Adrenal gland (tissue), 12 donors: ENCODE measurements around the gene CCNH. TPM values are rescaled to one million over a fixed set of nuclear protein-coding genes. Genes with fewer than 3 reads are reported as not detected.

Experiments
- DNase-seq, 7 donors: peaks; one replicate each; pipeline ENCODE4 v3.0.0-alpha.2; 2019 to 2020
- H3K27ac ChIP-seq, 5 donors: fragments of 200-600 bp; sonication (generic) in 4 of 5; 1 replicate in 3 of 5; 2 replicates in 2 of 5; pipeline versions ENCODE4 v1.5.1 to v1.8.0; 2016 to 2020; ENCODE audit warnings: mild to moderate bottlenecking in 1 of 5
- H3K27me3 ChIP-seq: fragments of 200-600 bp; 2 replicates; pipeline ENCODE4 v1.8.0; 2021
- H3K36me3 ChIP-seq, 2 donors: fragments of 200-600 bp; replicated peaks in 1 of 2; 1 replicate in 1 of 2; 2 replicates in 1 of 2; pipeline versions ENCODE4 v1.5.1 to v1.8.0; 2018 to 2022
- H3K4me1 ChIP-seq, 2 donors: fragments of 200-600 bp; replicated peaks in 1 of 2; 1 replicate in 1 of 2; 2 replicates in 1 of 2; pipeline versions ENCODE4 v1.5.1 to v1.8.0; 2018 to 2021
- H3K4me3 ChIP-seq, 4 donors: fragments of 200-600 bp; sonication (generic) in 3 of 4; one replicate each; pipeline ENCODE4 v1.5.1; 2016 to 2018
- H3K9me3 ChIP-seq, 3 donors: fragments of 200-600 bp; sonication (generic) in 1 of 3; replicated peaks in 1 of 3; 1 replicate in 2 of 3; 2 replicates in 1 of 3; pipeline versions ENCODE4 v1.5.1 to v1.8.0; 2016 to 2021
- CTCF ChIP-seq, 6 experiments: fragments of 450-650 bp in 4 of 6; fragments of 200-600 bp in 2 of 6; sonication (generic) in 1 of 6; IDR thresholded peaks; 1 replicate in 5 of 6; 2 replicates in 1 of 6; pipeline versions ENCODE4 v1.5.1 to v1.8.0; 2016 to 2021; ENCODE audit warnings: antibody characterized with exemption in 6 of 6, mild to moderate bottlenecking in 2 of 6, moderate library complexity in 1 of 6
- POLR2A ChIP-seq, 2 donors: fragments of 450-650 bp; IDR thresholded peaks; one replicate each; pipeline ENCODE4 v1.6.1; 2017; ENCODE audit warnings: antibody characterized with exemption in 2 of 2, mild to moderate bottlenecking in 2 of 2, moderate library complexity in 1 of 2
- WGBS, 4 donors: extraction: QIAGEN DNeasy Blood & Tissue Kit in 2 of 4; methylation state at CpG; one replicate each; pipeline versions ENCODE4 v1.1.5 to v1.1.7; 2013 to 2017; 5-methylcytosine and 5-hydroxymethylcytosine counted together
- intact Hi-C, 2 donors: fragments of 100-400 bp; cut with DNase I; formaldehyde crosslinking; loops; one replicate each; pipeline versions ENCODE4 v1.14.1 to v1.15.0; 2022 to 2023
- polyA plus RNA-seq, 3 donors: library from polyadenylated mRNA; stranded (reverse); fragments of 200-250 nt in 2 of 3; fragments of 350-450 nt in 1 of 3; fragmentation: Illumina TruSeq in 1 of 3; extraction: RNeasy Lipid Tissue Mini Kit (QIAGEN cat#74804) in 1 of 3; gene quantifications; one replicate each; pipeline ENCODE4 v1.2.3, GENCODE V29; 2013 to 2014
- total RNA-seq, 9 donors: library from RNA; depleted of rRNA in 4 of 9; stranded (reverse); fragments of >200 nt in 4 of 9; fragments of 120-200 nt in 1 of 9; fragmentation: NEBNext Ultra II Directional in 1 of 9; extraction: Animal tissue kit (Norgen Biotek cat#: 25700) in 1 of 9; gene quantifications; one replicate each; pipeline versions ENCODE4 v1.1.0 to v1.2.4, GENCODE V29; 2013 to 2023
- donor health status: healthy with polysubstance abuse.
- donor health status: Bipolar disorder and iron deficiency.
- donor health status: DM: yes; HTN: yes; CAD: no.
- donor health status: DM: no; HTN: no; CAD: no.
- donor health status: DM: no; HTN: no; CAD: no.
- donor health status: DM: yes; HTN: yes; CAD: no.

CCNH gene
- total and polyA plus RNA-seq, 12 donors, result 33.9 to 125 (median 43.6) TPM

GRCh38 chr5:87405472-87406155 lies 7.1 kb downstream of the CCNH start:
- H3K27ac ChIP-seq, result no peak overlapping the region
- no peaks in the 10 kb centered on the region for H3K9me3 ChIP-seq
- peaks cover 0 to 2% of the 10 kb centered on the region in 2 donors for H3K4me1 ChIP-seq
- H3K4me3 ChIP-seq, result no peak overlapping the region
- H3K36me3 ChIP-seq, result peaks cover 0 to 70% of the 10 kb centered on the region in 2 donors
- no peak for TF ChIP-seq POLR2A (IDR thresholded peaks at IDR 0.05)
- TF ChIP-seq CTCF (IDR thresholded peaks at IDR 0.05), result no peak
- 89 to 97% (median 91%) methylated on average over 2 of the region's 2 CpGs for WGBS, 4 donors
- no peak for DNase-seq
- intact Hi-C loops, result loop anchor here in 1 of 2 donors (10.0 kb wide), 1 partner anchor 141 kb away; the partner anchor contains the start of gene RASA1
- H3K27me3 ChIP-seq, result no peaks in the 10 kb centered on the region

- Histone ChIP-seq H3K9me3 (no peaks in the 10 kb centered on the region), H3K4me3 (no peak overlapping the region), H3K27me3 (no peaks in the 10 kb centered on the region), H3K36me3 (peaks cover 0 to 68% of the 10 kb centered on the region in 2 donors), H3K4me1 (peaks cover 0 to 9% of the 10 kb centered on the region in 2 donors), H3K27ac (no peak overlapping the region)
- intact Hi-C loops, result loop anchor here in 1 of 2 donors (10.0 kb wide), 1 partner anchor 140 kb away; the partner anchor contains the start of gene RASA1
- WGBS, 4 donors, result 84 to 91% (median 90%) methylated on average over 2 of the region's 2 CpGs
- TF ChIP-seq CTCF (IDR thresholded peaks at IDR 0.05) (no peak), POLR2A (IDR thresholded peaks at IDR 0.05) (no peak)
- DNase-seq, result no peak
Observed at GRCh38 chr5:87404359-87404758, 8.4 kb downstream of the CCNH start.

GRCh38 chr5:87403899-87404298 lies 8.8 kb downstream of the CCNH start:
- Histone ChIP-seq H3K27ac (no peak overlapping the region), H3K4me1 (peaks cover 0 to 14% of the 10 kb centered on the region in 2 donors), H3K4me3 (no peak overlapping the region), H3K27me3 (no peaks in the 10 kb centered on the region), H3K36me3 (peaks cover 0 to 67% of the 10 kb centered on the region in 2 donors), H3K9me3 (no peaks in the 10 kb centered on the region)
- no peak for TF ChIP-seq POLR2A (IDR thresholded peaks at IDR 0.05)
- TF ChIP-seq CTCF (IDR thresholded peaks at IDR 0.05), result no peak
- 88 to 91% (median 89%) methylated on average over 3 of the region's 3 CpGs for WGBS, 4 donors
- no peak for DNase-seq
- intact Hi-C loops, result loop anchor here in 1 of 2 donors (10.0 kb wide), 1 partner anchor 139 kb away; the partner anchor contains the start of gene RASA1

GRCh38 chr5:87403409-87403808 lies 9.3 kb downstream of the CCNH start:
- intact Hi-C loops, result loop anchor here in 1 of 2 donors (10.0 kb wide), 1 partner anchor 139 kb away; the partner anchor contains the start of gene RASA1
- 92 to 97% (median 93%) methylated on average over 3 of the region's 3 CpGs for WGBS, 4 donors

More at GRCh38 chr5:87403409-87403808, 9.3 kb downstream of the CCNH start:
- no peak overlapping the region for H3K4me3 ChIP-seq
- H3K27ac ChIP-seq, result no peak overlapping the region
- no peak for TF ChIP-seq POLR2A (IDR thresholded peaks at IDR 0.05)
- TF ChIP-seq CTCF (IDR thresholded peaks at IDR 0.05), result no peak
- no peaks in the 10 kb centered on the region for H3K9me3 ChIP-seq
- peaks cover 0 to 15% of the 10 kb centered on the region in 2 donors for H3K4me1 ChIP-seq
- no peak for DNase-seq
- no peaks in the 10 kb centered on the region for H3K27me3 ChIP-seq
- peaks cover 0 to 66% of the 10 kb centered on the region in 2 donors for H3K36me3 ChIP-seq
